Hematopoietic multipotent progenitor cell (in vitro differentiated cells): ENCODE measurements around the gene RAB3D. TPM values are rescaled to one million over a fixed set of nuclear protein-coding genes. Genes with fewer than 3 reads are reported as not detected.

Experiments used
- total RNA-seq: library from RNA; depleted of rRNA; stranded (reverse); fragments of >200 nt; gene quantifications from one replicate; pipeline ENCODE4 v1.2.3, GENCODE V29; 2012

The RAB3D gene
- total RNA-seq, 1 donor, result 114 TPM

Other genes starting within 250 kb of the RAB3D start
- 6.7 TPM for gene SPC24, start 183.9 kb downstream of the RAB3D start, total RNA-seq
- 74.1 TPM for gene KANK2, start 142.1 kb downstream of the RAB3D start, total RNA-seq
- gene ANGPTL8, start 100.0 kb downstream of the RAB3D start, total RNA-seq, result not detected
- 3.5 TPM for gene DOCK6, start 77.1 kb downstream of the RAB3D start, total RNA-seq
- under 0.01 TPM for gene TSPAN16, start 43.5 kb downstream of the RAB3D start, total RNA-seq
- gene TMEM205, start 6.6 kb upstream of the RAB3D start, total RNA-seq, result 187 TPM
- 14.8 TPM for gene CCDC159, start 6.9 kb upstream of the RAB3D start, total RNA-seq
- gene PLPPR2, start 15.8 kb upstream of the RAB3D start, total RNA-seq, result 8.1 TPM
- 4.6 TPM for gene SWSAP1, start 35.0 kb upstream of the RAB3D start, total RNA-seq
- 21.8 TPM for gene EPOR, start 44.7 kb upstream of the RAB3D start, total RNA-seq
- not detected for gene RGL3, start 79.7 kb upstream of the RAB3D start, total RNA-seq
- gene ODAD3, start 95.5 kb upstream of the RAB3D start, total RNA-seq, result under 0.01 TPM
- gene PRKCSH, start 96.0 kb upstream of the RAB3D start, total RNA-seq, result 221 TPM
- 0.27 TPM for gene ELAVL3, start 141.4 kb upstream of the RAB3D start, total RNA-seq
- 12.4 TPM for gene ZNF653, start 166.2 kb upstream of the RAB3D start, total RNA-seq
- 99.4 TPM for gene ECSIT, start 189.5 kb upstream of the RAB3D start, total RNA-seq
- gene CNN1, start 199.2 kb upstream of the RAB3D start, total RNA-seq, result under 0.01 TPM
- gene ELOF1, start 219.6 kb upstream of the RAB3D start, total RNA-seq, result 56.3 TPM
- gene ACP5, start 238.0 kb upstream of the RAB3D start, total RNA-seq, result 18.0 TPM